Bone marrow (tissue), 2 donors: ENCODE results near the gene FBXO31.
A peak's percentile ranks its signal among the peaks of the same experiment; 100 is the strongest.
"Not testable (repeated sequence)": the region's sequence is repeated elsewhere in the genome, so short reads cannot be mapped to it uniquely, and the experiment has no call there.

ENCODE experiments used
- DNase-seq, 2 donors: peaks; one replicate each; lab custom pipeline; 2025; lab: John Stamatoyannopoulos, UW

FBXO31 gene

GRCh38 chr16:87384875-87385167, 1.2 kb upstream of the FBXO31 start:
- DNase-seq = not testable (repeated sequence)

- DNase-seq = no peak
Observed at GRCh38 chr16:87384162-87384874, 742 bp upstream of the FBXO31 start.

- DNase-seq = no peak
Observed at GRCh38 chr16:87382023-87382785, 1.4 kb downstream of the FBXO31 start.

- DNase-seq = no peak
Observed at GRCh38 chr16:87380881-87381280, 2.7 kb downstream of the FBXO31 start.

- DNase-seq = no peak
Observed at GRCh38 chr16:87380403-87380802, 3.2 kb downstream of the FBXO31 start.

GRCh38 chr16:87379312-87379752, 4.2 kb downstream of the FBXO31 start:
- DNase-seq = not testable (repeated sequence)

GRCh38 chr16:87376660-87377059, 6.9 kb downstream of the FBXO31 start:
- no peak for DNase-seq

- no peak for DNase-seq
Observed at GRCh38 chr16:87375426-87376135, 8.0 kb downstream of the FBXO31 start.

- no peak for DNase-seq
Observed at GRCh38 chr16:87374313-87374712, 9.3 kb downstream of the FBXO31 start.

GRCh38 chr16:87372305-87372704, 11.3 kb downstream of the FBXO31 start:
- no peak for DNase-seq

- DNase-seq = no peak
Observed at GRCh38 chr16:87371261-87371866, 12.2 kb downstream of the FBXO31 start.

GRCh38 chr16:87369796-87370719, 13.5 kb downstream of the FBXO31 start:
- DNase-seq = no peak

GRCh38 chr16:87369117-87369765, 14.3 kb downstream of the FBXO31 start:
- DNase-seq = no peak

- DNase-seq = peak in 1 of 2 donors; percentile 12
Observed at GRCh38 chr16:87368029-87368770, 15.4 kb downstream of the FBXO31 start.

- no peak for DNase-seq
Observed at GRCh38 chr16:87367529-87367928, 16.0 kb downstream of the FBXO31 start.

GRCh38 chr16:87366930-87367329, 16.6 kb downstream of the FBXO31 start:
- no peak for DNase-seq

GRCh38 chr16:87366288-87366687, 17.3 kb downstream of the FBXO31 start:
- no peak for DNase-seq

GRCh38 chr16:87365021-87365713, 18.4 kb downstream of the FBXO31 start:
- DNase-seq = no peak

GRCh38 chr16:87363771-87364455, 19.7 kb downstream of the FBXO31 start:
- DNase-seq = no peak
